ENCODE results near the gene NACAD.

The NACAD gene

DNA sequence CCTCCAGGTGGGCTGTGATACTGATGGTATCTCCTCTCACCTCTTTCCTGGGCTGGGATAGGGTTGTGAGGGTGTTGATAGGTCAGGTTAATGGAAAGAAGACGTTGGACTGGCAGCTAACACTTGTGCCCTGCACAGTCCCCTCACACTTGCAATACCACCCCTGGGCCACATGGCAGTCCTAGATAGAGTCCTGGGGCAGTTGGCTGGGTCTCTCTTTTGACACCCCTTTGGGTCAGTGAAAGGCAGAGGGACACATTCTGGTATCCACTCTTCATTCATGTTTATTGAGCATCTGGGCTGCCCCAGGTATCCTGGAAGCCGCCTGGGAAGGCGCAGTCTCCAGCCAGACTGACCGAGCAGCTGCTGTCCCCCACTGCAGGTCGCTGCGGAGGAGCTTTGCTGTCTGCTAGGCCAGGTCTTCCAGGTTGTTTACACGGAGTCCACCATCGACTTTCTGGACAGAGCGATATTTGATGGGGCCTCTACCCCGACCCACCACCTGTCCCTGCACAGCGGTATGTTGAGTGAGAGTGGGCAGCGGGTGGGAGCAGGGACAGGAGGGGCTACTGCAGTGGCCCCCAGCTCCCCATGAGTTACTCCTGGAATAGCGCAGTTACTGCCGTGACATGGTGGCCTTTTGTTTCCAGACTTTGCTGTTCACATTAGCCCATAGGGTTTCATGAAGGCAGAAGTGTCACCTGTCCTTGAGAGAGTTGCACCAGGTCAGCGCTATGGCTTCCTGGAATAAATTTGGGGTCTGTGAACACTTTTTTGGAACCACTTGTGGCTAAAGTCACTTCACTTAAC lies 19.1 kb downstream of the NACAD start:
- H3K27ac ChIP-seq: no peak overlapping the region
- TF ChIP-seq, protein P1, sequence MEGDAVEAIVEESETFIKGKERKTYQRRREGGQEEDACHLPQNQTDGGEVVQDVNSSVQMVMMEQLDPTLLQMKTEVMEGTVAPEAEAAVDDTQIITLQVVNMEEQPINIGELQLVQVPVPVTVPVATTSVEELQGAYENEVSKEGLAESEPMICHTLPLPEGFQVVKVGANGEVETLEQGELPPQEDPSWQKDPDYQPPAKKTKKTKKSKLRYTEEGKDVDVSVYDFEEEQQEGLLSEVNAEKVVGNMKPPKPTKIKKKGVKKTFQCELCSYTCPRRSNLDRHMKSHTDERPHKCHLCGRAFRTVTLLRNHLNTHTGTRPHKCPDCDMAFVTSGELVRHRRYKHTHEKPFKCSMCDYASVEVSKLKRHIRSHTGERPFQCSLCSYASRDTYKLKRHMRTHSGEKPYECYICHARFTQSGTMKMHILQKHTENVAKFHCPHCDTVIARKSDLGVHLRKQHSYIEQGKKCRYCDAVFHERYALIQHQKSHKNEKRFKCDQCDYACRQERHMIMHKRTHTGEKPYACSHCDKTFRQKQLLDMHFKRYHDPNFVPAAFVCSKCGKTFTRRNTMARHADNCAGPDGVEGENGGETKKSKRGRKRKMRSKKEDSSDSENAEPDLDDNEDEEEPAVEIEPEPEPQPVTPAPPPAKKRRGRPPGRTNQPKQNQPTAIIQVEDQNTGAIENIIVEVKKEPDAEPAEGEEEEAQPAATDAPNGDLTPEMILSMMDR (conservative IDR thresholded peaks at IDR 0.05): no peak

DNA sequence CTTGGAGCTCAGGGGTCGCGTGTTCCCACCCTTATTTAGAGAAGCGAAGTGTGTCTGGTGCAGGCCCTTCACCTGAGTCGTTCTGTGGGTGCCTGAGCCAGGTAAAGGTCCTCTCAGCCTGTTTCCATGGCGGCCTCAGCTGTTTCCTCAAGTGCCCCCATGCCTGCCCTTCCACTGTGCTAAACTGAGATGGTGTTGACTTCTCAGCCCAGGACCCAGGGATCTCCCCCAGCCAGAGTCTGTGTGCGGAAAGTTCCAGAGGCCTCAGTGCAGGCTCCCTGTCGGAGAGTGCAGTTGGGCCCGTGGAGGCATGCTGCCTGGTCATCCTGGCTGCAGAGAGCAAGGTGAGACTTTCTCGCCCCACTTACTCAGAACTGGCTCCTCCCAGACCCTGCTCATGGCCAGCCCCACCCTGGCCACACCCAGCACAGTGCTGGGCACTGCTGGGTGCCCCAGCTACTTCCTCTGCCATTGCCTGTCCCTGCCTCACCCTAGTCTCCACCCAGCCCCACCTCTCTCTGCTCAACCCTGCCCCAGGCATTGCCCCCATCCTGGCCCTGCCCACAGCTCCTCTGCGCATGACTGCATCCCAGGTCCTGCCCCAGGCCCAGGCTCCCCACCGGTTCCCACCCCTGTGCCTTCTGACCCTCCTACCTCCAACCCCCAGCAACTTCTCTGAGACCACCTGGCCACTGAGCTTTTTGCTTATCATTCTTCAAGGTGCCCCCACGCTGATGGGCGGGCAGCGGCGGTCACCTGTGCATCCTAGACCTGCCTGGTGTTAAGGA lies 20.3 kb downstream of the NACAD start:
- H3K27ac ChIP-seq: no peak overlapping the region
- TF ChIP-seq, protein P1 (conservative IDR thresholded peaks at IDR 0.05): no peak

DNA sequence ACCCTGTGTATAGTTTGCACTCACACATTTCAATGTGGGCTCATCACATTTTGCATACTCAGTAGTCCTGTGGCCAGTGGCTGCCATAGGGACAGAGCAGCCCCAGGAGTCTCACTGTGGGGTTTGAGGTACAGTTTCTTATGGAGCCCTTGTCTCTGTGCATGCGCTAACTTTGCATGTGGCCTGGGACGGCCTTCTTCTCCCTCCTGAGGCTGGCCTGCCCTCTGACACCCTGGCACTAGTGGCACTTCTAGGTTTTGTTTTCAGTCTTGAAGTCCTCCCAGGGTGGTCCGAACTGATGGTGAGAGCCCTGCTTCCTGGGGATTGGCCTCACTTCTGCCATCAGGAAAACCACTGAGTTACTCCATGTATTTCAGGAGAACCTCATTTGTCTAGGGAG lies 21.2 kb downstream of the NACAD start:
- H3K27ac ChIP-seq: no peak overlapping the region
- TF ChIP-seq, protein P1 (conservative IDR thresholded peaks at IDR 0.05): no peak

DNA sequence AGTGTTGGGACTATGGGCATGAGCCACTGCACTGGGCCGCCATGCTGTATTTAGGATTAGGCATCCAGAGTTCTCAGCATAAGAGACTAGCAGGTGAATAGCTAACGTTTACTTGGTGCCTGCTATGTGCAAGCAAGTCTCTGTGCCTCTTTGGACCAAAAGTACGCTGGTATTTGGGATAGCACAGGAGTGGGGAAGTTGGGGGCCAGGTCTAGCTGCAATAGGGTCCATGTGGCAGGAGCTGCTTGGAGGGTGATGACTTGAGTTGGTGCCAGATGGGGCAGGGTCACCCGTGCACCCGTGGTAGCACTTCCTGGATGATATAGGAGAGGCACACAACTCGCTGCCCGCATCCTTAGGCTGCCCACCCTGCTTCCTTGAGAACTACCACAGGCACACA lies 22.4 kb downstream of the NACAD start:
- no peak overlapping the region for H3K27ac ChIP-seq
- TF ChIP-seq, protein P1 (conservative IDR thresholded peaks at IDR 0.05): no peak

DNA sequence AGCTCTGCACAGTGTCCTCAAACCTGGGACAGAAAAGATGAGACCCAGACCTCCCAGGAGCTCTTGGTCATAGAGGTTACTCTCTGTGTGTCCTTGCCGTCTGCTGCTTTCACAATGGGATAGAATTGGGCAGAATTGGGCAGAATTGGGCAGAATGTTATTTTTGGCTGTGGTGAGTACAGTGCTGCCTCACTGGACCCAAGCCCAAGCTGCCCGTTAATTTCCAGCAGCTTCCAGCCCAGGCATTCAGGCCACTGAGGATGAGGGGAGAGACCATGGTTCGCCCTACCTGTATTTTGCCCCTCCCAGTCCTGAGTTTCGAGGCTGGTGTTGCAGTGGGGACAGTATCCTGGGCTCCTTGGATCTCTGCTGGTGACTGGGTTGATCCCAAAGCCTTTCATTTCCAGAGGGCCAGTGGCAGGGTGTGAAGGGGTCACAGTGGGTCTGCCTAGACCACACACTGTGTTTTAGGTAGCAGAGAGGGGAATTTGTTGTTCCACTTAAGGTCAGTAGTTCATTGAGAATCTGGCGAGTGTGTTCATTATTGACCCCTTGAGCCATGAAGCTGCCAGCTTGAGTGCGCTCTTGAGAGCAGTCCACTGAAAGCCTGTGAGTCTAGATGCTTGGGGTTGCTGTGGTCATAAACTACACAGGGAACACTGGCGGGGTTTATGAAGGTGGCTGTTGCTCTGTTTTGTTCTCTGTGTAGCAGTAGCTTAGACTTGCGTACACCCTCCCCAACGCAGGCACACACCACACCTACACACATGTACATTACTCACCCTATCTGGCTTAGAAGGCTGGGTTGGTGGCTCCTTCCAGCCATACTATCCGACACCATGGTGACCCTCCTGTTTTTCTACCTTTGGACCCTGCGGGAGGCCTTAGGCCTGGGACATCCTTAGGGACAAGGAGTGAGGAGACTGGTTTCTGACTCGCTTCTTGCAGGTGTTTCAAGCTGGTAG lies 23.5 kb downstream of the NACAD start:
- TF ChIP-seq, protein P1 (conservative IDR thresholded peaks at IDR 0.05): no peak

DNA sequence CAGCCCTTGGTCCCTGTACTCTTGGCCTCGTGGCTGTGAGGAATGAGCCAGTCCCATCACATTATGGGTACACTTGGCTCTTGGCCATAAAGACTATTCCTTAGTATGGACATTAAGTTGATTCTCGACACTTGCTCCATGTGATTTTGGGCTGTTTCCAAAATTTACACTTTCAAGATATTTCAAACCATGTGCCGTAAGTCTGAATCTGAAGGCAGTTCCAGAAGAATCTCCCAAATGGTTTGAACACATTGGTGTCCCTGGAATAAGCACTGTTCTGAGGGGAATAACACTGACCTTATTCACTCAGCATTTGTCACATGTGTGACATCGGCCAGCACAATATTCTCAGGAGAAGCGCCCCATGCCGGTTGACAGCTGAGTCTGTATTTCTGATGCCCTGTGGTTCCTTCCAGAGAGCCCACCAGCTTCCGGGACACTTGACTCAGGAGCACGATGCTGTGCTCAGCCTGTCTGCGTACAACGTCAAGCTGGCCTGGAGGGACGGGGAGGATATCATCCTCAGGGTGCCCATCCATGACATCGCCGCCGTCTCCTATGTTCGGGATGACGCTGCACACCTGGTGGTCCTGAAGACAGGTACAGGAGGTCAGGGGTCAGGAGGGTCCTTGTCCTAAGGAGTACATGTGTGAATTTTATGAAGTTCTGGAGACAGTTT lies 24.6 kb downstream of the NACAD start:
- TF ChIP-seq, protein P1 (conservative IDR thresholded peaks at IDR 0.05): no peak
- no peak overlapping the region for H3K27ac ChIP-seq

More for the DNA sequence above, 23.5 kb downstream of the NACAD start:
- H3K27ac ChIP-seq: no peak overlapping the region

Measured in VCaP (cell line).